Fibroblast of pulmonary artery (primary cell): ENCODE measurements around the gene ANXA10.

Experiments used
- DNase-seq: peaks from one replicate; pipeline ENCODE4 v3.0.0-alpha.2; 2010; ENCODE audit warnings: low read depth
- H3K4me3 ChIP-seq: replicated peaks from 2 replicates; pipeline ENCODE4 v1.5.1; 2011; ENCODE audit warnings: low read depth, mild to moderate bottlenecking, control low read depth, low read length, moderate library complexity
- CTCF ChIP-seq: IDR thresholded peaks from 2 replicates; pipeline ENCODE4 v1.5.1; 2011; ENCODE audit warnings: mild to moderate bottlenecking, control low read depth, low read length, inconsistent platforms; ENCODE audit errors: missing control alignments

ANXA10 gene

GRCh38 chr4:168174308-168174707 is 82.0 kb downstream of the ANXA10 start:
- no peak overlapping the region for H3K4me3 ChIP-seq
- no peak for TF ChIP-seq CTCF

GRCh38 chr4:168177546-168178149 is 85.3 kb downstream of the ANXA10 start:
- H3K4me3 ChIP-seq: no peak overlapping the region
- no peak for TF ChIP-seq CTCF

More at GRCh38 chr4:168174308-168174707, 82.0 kb downstream of the ANXA10 start:
- DNase-seq: no peak

GRCh38 chr4:168183717-168184571 is 91.6 kb downstream of the ANXA10 start:
- peak; percentile 60 for TF ChIP-seq CTCF
- no peak overlapping the region for H3K4me3 ChIP-seq
- DNase-seq: peak; percentile 71

More at GRCh38 chr4:168177546-168178149, 85.3 kb downstream of the ANXA10 start:
- no peak for DNase-seq

- no peak overlapping the region for H3K4me3 ChIP-seq
- no peak for TF ChIP-seq CTCF
- no peak for DNase-seq
Observed at GRCh38 chr4:168188754-168189153, 96.4 kb downstream of the ANXA10 start.

GRCh38 chr4:168197926-168198325 is 105.6 kb downstream of the ANXA10 start:
- DNase-seq: peak; percentile 34
- TF ChIP-seq CTCF: no peak
- H3K4me3 ChIP-seq: no peak overlapping the region

- DNase-seq: no peak
- TF ChIP-seq CTCF: no peak
- no peak overlapping the region for H3K4me3 ChIP-seq
Observed at GRCh38 chr4:168199260-168199957, 107.1 kb downstream of the ANXA10 start.
